Mesenchymal stem cell (in vitro differentiated cells and primary cell): ENCODE results near the gene ALDH3A2.

Experiments
- DNase-seq: peaks from one replicate; pipeline ENCODE4 v3.0.0-alpha.2; 2013
- H2AFZ ChIP-seq: one replicate; pipeline ENCODE4 v1.6.1; 2013; ENCODE audit warnings: low read depth, mild to moderate bottlenecking, control low read depth, inconsistent platforms, low read length, moderate library complexity
- H2AK5ac ChIP-seq: 2 replicates; pipeline ENCODE4 v1.6.1; 2013; ENCODE audit warnings: low read length, moderate library complexity, mild to moderate bottlenecking, inconsistent platforms; ENCODE audit not compliant: severe bottlenecking
- H2BK120ac ChIP-seq: one replicate; pipeline ENCODE4 v1.6.1; 2013; ENCODE audit warnings: low read depth, mild to moderate bottlenecking, inconsistent platforms, low read length, moderate library complexity
- H2BK12ac ChIP-seq, 2 experiments: one replicate each; pipeline ENCODE4 v1.6.1; 2013; ENCODE audit warnings: inconsistent platforms in 2 of 2, low read length in 2 of 2, mild to moderate bottlenecking in 2 of 2, moderate library complexity in 2 of 2, control low read depth in 1 of 2
- H2BK15ac ChIP-seq: one replicate; pipeline ENCODE4 v1.6.1; 2013; ENCODE audit warnings: mild to moderate bottlenecking, low read depth, inconsistent platforms; ENCODE audit not compliant: poor library complexity, severe bottlenecking
- H2BK5ac ChIP-seq: 2 replicates; pipeline ENCODE4 v1.6.1; 2013; ENCODE audit warnings: low read depth, mild to moderate bottlenecking, low read length, control low read depth, inconsistent platforms; ENCODE audit not compliant: poor library complexity, severe bottlenecking
- H3K14ac ChIP-seq, 2 experiments: one replicate each; pipeline ENCODE4 v1.6.1; 2013; ENCODE audit warnings: inconsistent platforms in 2 of 2, low read length in 2 of 2, control low read depth in 1 of 2, mild to moderate bottlenecking in 1 of 2, moderate library complexity in 1 of 2
- H3K18ac ChIP-seq, 2 experiments: one replicate each; pipeline ENCODE4 v1.6.1; 2013; ENCODE audit warnings: inconsistent platforms in 2 of 2, low read length in 2 of 2, control low read depth in 1 of 2, low read depth in 1 of 2, mild to moderate bottlenecking in 1 of 2
- H3K23ac ChIP-seq, 2 experiments: one replicate each; pipeline ENCODE4 v1.6.1; 2013; ENCODE audit warnings: inconsistent platforms in 2 of 2, low read length in 2 of 2, mild to moderate bottlenecking in 2 of 2, moderate library complexity in 2 of 2, control low read depth in 1 of 2
- H3K27ac ChIP-seq: 2 replicates; pipeline ENCODE4 v1.5.1; 2013; ENCODE audit warnings: mild to moderate bottlenecking, moderate library complexity, low read length, control low read depth, inconsistent platforms; ENCODE audit not compliant: poor library complexity, severe bottlenecking
- H3K27me3 ChIP-seq, 2 experiments: 2 replicates each; pipeline versions ENCODE4 v1.6.1 to v1.7.0; 2013; ENCODE audit warnings: low read length in 2 of 2, mild to moderate bottlenecking in 2 of 2, moderate library complexity in 2 of 2, control low read depth in 1 of 2, inconsistent platforms in 1 of 2; ENCODE audit not compliant: control insufficient read depth in 1 of 2, insufficient read depth in 1 of 2
- H3K36me3 ChIP-seq, 2 experiments: 2 replicates each; pipeline versions ENCODE4 v1.6.1 to v1.7.0; 2013; ENCODE audit warnings: low read length in 2 of 2, control low read depth in 1 of 2, inconsistent platforms in 1 of 2, low read depth in 1 of 2, mild to moderate bottlenecking in 1 of 2; ENCODE audit not compliant: insufficient read depth in 2 of 2, control insufficient read depth in 1 of 2
- H3K4ac ChIP-seq, 2 experiments: one replicate each; pipeline ENCODE4 v1.6.1; 2013; ENCODE audit warnings: inconsistent platforms in 2 of 2, low read length in 2 of 2, mild to moderate bottlenecking in 2 of 2, moderate library complexity in 2 of 2, control low read depth in 1 of 2, low read depth in 1 of 2
- H3K4me1 ChIP-seq: 2 replicates; pipeline ENCODE4 v1.6.1; 2013; ENCODE audit warnings: low read depth, low read length, control low read depth; ENCODE audit not compliant: control insufficient read depth, insufficient read depth
- H3K4me2 ChIP-seq: 2 replicates; pipeline ENCODE4 v1.6.1; 2013; ENCODE audit warnings: low read length, mild to moderate bottlenecking, inconsistent platforms; ENCODE audit not compliant: poor library complexity, severe bottlenecking
- H3K4me3 ChIP-seq, 2 experiments: 2 replicates each; pipeline versions ENCODE4 v1.5.1 to v1.7.0; 2013; ENCODE audit warnings: low read length in 2 of 2, mild to moderate bottlenecking in 2 of 2, control low read depth in 1 of 2, low read depth in 1 of 2; ENCODE audit not compliant: insufficient read depth in 1 of 2
- H3K79me1 ChIP-seq: replicated peaks from 2 replicates; pipeline ENCODE4 v1.6.1; 2013; ENCODE audit warnings: mild to moderate bottlenecking, control low read depth, low read length, inconsistent platforms; ENCODE audit not compliant: poor library complexity, severe bottlenecking
- H3K9ac ChIP-seq: 2 replicates; pipeline ENCODE4 v1.7.0; 2013; ENCODE audit warnings: mild to moderate bottlenecking, low read length, moderate library complexity
- H3K9me3 ChIP-seq: 2 replicates; pipeline ENCODE4 v1.7.0; 2013; ENCODE audit warnings: mild to moderate bottlenecking, low read length; ENCODE audit not compliant: control insufficient read depth
- H4K8ac ChIP-seq: one replicate; pipeline ENCODE4 v1.6.1; 2013; ENCODE audit warnings: inconsistent platforms, mild to moderate bottlenecking, low read length, moderate library complexity
- H4K91ac ChIP-seq: one replicate; pipeline ENCODE4 v1.6.1; 2013; ENCODE audit warnings: mild to moderate bottlenecking, low read length, inconsistent platforms
- WGBS: methylation state at CpG from one replicate; pipeline ENCODE4 v1.1.7; 2013; ENCODE audit warnings: mixed read lengths; 5-methylcytosine and 5-hydroxymethylcytosine counted together

ALDH3A2 gene

GRCh38 chr17:19717411-19717908 lies 68.9 kb downstream of the ALDH3A2 start:
- Histone ChIP-seq H3K36me3 (no peaks in the 10 kb centered on the region), H3K9me3 (no peaks in the 10 kb centered on the region), H3K23ac (no peak overlapping the region), H2AFZ (no peak overlapping the region), H3K27ac (no peak overlapping the region), H2BK12ac (no peak overlapping the region), H2BK15ac (no peak overlapping the region), H3K4ac (no peak overlapping the region), H3K14ac (no peak overlapping the region), H2BK120ac (no peak overlapping the region), H3K9ac (no peak overlapping the region), H4K8ac (no peak overlapping the region), H3K4me2 (no peak overlapping the region), H3K27me3 (peaks cover 7 to 37% of the 10 kb centered on the region in 2 experiments), H2AK5ac (no peak overlapping the region), H3K4me1 (peaks cover 34% of the 10 kb centered on the region), H3K4me3 (no peak overlapping the region), H3K79me1 (no peaks in the 10 kb centered on the region), H2BK5ac (no peak overlapping the region), H3K18ac (no peak overlapping the region), H4K91ac (no peak overlapping the region)
- 87% methylated on average over 10 of the region's 10 CpGs for WGBS
- DNase-seq, result no peak

DNA sequence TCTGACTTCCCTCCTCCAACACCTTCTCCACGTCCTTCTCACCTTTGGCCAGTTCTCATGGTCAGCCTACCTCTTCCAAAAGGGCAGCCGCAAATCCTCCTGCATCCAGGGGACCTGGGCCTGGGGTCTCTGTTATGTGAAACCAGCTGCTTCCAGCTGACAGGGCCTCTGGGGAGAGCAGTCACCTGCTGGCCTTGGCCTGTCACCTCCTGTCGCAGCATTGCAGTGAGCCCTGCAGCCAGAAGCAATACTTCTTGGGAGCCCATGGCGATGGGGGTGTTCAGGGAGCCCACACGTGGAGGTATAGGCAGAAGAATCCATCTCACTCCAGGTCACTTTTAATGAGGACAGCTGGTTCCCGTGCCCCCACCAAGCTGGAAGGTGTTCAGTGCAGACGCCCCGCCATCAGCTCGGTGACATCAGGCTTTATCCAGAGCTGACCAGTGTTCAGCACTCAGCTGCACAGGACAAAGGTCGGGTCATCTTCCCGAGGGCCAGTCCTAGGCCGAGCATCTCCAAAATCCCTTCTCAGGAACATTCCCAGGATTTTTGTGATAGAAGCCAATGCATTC lies 69.6 kb downstream of the ALDH3A2 start:
- no peak overlapping the region for H3K4ac ChIP-seq
- H3K4me1 ChIP-seq, result peaks cover 34% of the 10 kb centered on the region
- H3K27ac ChIP-seq, result no peak overlapping the region
- no peak overlapping the region for H3K4me2 ChIP-seq
- H3K79me1 ChIP-seq, result no peaks in the 10 kb centered on the region
- H4K91ac ChIP-seq, result no peak overlapping the region
- H3K9me3 ChIP-seq, result no peaks in the 10 kb centered on the region
- no peak overlapping the region for H2AK5ac ChIP-seq
- H3K27me3 ChIP-seq, result peaks cover 7 to 37% of the 10 kb centered on the region in 2 experiments
- H3K14ac ChIP-seq, result no peak overlapping the region
- H4K8ac ChIP-seq, result no peak overlapping the region
- no peak overlapping the region for H2BK5ac ChIP-seq
- H2AFZ ChIP-seq, result no peak overlapping the region
- no peak overlapping the region for H2BK120ac ChIP-seq
- no peaks in the 10 kb centered on the region for H3K36me3 ChIP-seq
- no peak overlapping the region for H2BK12ac ChIP-seq
- H2BK15ac ChIP-seq, result no peak overlapping the region
- H3K23ac ChIP-seq, result no peak overlapping the region
- H3K9ac ChIP-seq, result no peak overlapping the region
- DNase-seq, result no peak
- no peak overlapping the region for H3K18ac ChIP-seq
- 68% methylated on average over 12 of the region's 12 CpGs for WGBS
- H3K4me3 ChIP-seq, result no peak overlapping the region

- Histone ChIP-seq H3K4me3 (no peak overlapping the region), H3K4me1 (peaks cover 34% of the 10 kb centered on the region), H2BK5ac (no peak overlapping the region), H3K36me3 (no peaks in the 10 kb centered on the region), H2AFZ (no peak overlapping the region), H4K8ac (no peak overlapping the region), H3K4ac (no peak overlapping the region), H3K27ac (no peak overlapping the region), H3K14ac (no peak overlapping the region), H3K9me3 (no peaks in the 10 kb centered on the region), H2BK15ac (no peak overlapping the region), H3K9ac (no peak overlapping the region), H3K4me2 (no peak overlapping the region), H3K79me1 (no peaks in the 10 kb centered on the region), H3K23ac (no peak overlapping the region), H3K18ac (no peak overlapping the region), H2AK5ac (no peak overlapping the region), H2BK12ac (no peak overlapping the region), H2BK120ac (no peak overlapping the region), H4K91ac (no peak overlapping the region), H3K27me3 (peaks cover 7 to 37% of the 10 kb centered on the region in 2 experiments)
- no peak for DNase-seq
- 68% methylated on average over 18 of the region's 18 CpGs for WGBS
Measured at GRCh38 chr17:19718613-19719354, 70.2 kb downstream of the ALDH3A2 start.

DNA sequence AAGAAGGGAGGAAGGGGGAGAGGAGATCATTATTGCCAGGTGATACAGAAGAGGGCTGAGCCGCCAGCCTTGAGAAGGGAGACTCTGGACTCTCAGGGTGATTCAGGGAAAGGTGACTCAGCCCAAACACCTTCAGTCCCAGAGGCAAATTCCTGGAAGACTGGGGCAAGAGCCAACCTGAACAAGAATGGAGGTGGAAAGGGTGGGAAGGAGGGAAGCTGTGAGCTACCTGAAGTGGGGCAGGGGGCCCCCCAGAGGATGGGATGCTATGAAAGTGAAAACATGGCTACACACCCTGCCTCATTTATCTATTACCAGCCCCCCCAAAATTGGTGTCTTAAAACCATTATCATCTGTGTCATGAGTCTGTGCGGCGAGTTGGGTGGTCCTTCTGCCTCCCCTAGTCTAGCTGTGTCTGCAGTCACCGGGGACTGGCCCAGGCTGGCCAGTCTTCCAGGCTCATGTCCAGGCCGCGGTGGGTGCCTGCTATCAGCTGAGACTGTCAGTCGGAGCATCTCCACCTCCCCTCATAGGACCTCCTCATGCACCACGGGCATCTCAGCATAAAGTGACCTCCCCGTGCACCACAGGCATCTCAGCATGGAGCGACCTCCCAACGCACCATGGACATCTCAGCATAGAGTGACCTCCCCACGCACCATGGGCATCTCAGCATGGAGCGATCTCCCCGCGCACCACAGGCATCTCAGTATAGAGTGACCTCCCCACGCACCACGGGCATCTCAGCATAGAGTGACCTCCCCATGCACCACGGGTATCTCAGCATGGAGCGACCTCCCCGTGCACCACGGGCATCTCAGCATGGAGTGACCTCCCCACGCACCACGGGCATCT lies 71.0 kb downstream of the ALDH3A2 start:
- Histone ChIP-seq H2BK120ac (no peak overlapping the region), H2BK12ac (no peak overlapping the region), H3K27ac (no peak overlapping the region), H3K4me3 (no peak overlapping the region), H3K9me3 (no peaks in the 10 kb centered on the region), H2BK5ac (no peak overlapping the region), H3K23ac (no peak overlapping the region), H3K27me3 (peaks cover 7 to 37% of the 10 kb centered on the region in 2 experiments), H3K36me3 (no peaks in the 10 kb centered on the region), H2AK5ac (no peak overlapping the region), H2BK15ac (no peak overlapping the region), H3K4me2 (no peak overlapping the region), H3K79me1 (no peaks in the 10 kb centered on the region), H4K8ac (no peak overlapping the region), H3K4ac (no peak overlapping the region), H4K91ac (no peak overlapping the region), H3K18ac (no peak overlapping the region), H3K14ac (no peak overlapping the region), H3K4me1 (peaks cover 35% of the 10 kb centered on the region), H2AFZ (no peak overlapping the region), H3K9ac (no peak overlapping the region)
- DNase-seq, result no peak
- 91% methylated on average over 23 of the region's 23 CpGs for WGBS
